HepG2 (cell line): ENCODE measurements around the gene DMGDH. TPM values are rescaled to one million over a fixed set of nuclear protein-coding genes. Genes with fewer than 3 reads are reported as not detected.

Experiments
- ADNP ChIP-seq: sonication (generic); formaldehyde crosslinking; IDR thresholded peaks from 2 replicates; pipeline ENCODE4 v1.4.0; 2020; ENCODE audit warnings: missing genetic modification reagents
- ARHGAP35 ChIP-seq: sonication (generic); formaldehyde crosslinking; IDR thresholded peaks from 2 replicates; pipeline ENCODE4 v1.9.0; 2022; ENCODE audit warnings: mild to moderate bottlenecking, inconsistent platforms, moderate library complexity, missing genetic modification reagents, borderline replicate concordance
- BCL6 ChIP-seq: IDR thresholded peaks from 2 replicates; pipeline ENCODE4 v1.6.1; 2016; ENCODE audit warnings: missing genetic modification reagents, missing compliant biosample characterization
- CBX1 ChIP-seq: IDR thresholded peaks from one replicate; pipeline ENCODE4 v1.6.1; 2016; ENCODE audit warnings: antibody characterized with exemption, low read depth
- GATA4 ChIP-seq: sonication (generic); IDR thresholded peaks from 2 replicates; pipeline ENCODE4 v1.6.1; 2016; ENCODE audit warnings: antibody characterized with exemption, low read depth, borderline replicate concordance
- HNRNPUL1 ChIP-seq: fragments of 200-400 bp; formaldehyde crosslinking; IDR thresholded peaks from 2 replicates; pipeline ENCODE4 v1.6.1; 2017; ENCODE audit warnings: low read depth, mild to moderate bottlenecking, low read length, moderate library complexity
- JARID2 ChIP-seq: sonication (generic); formaldehyde crosslinking; IDR thresholded peaks from 2 replicates; pipeline ENCODE4 v1.8.1; 2023; ENCODE audit warnings: missing genetic modification reagents, inconsistent platforms; ENCODE audit not compliant: insufficient replicate concordance
- KDM2A ChIP-seq: sonication (generic); formaldehyde crosslinking; IDR thresholded peaks from 2 replicates; pipeline ENCODE4 v1.4.0; 2020; ENCODE audit warnings: low read depth, missing genetic modification reagents, borderline replicate concordance
- KDM5A ChIP-seq: fragments of 200-600 bp; sonication (generic); IDR thresholded peaks from 2 replicates; pipeline ENCODE4 v1.7.0; 2018; ENCODE audit warnings: antibody characterized with exemption, mild to moderate bottlenecking, low read length, borderline replicate concordance
- MIXL1 ChIP-seq: IDR thresholded peaks from 2 replicates; pipeline ENCODE4 v1.6.1; 2016
- MLLT10 ChIP-seq: sonication (generic); formaldehyde crosslinking; IDR thresholded peaks from 2 replicates; pipeline ENCODE4 v1.4.0; 2020; ENCODE audit warnings: missing genetic modification reagents
- NCOA5 ChIP-seq: sonication (generic); formaldehyde crosslinking; IDR thresholded peaks from 2 replicates; pipeline ENCODE4 v1.4.0; 2020; ENCODE audit warnings: missing genetic modification reagents
- NFKBIZ ChIP-seq: IDR thresholded peaks from 2 replicates; pipeline ENCODE4 v1.6.1; 2018; ENCODE audit warnings: missing genetic modification reagents, missing compliant biosample characterization
- POGZ ChIP-seq: sonication (generic); formaldehyde crosslinking; IDR thresholded peaks from 2 replicates; pipeline ENCODE4 v1.4.0; 2020; ENCODE audit warnings: mild to moderate bottlenecking, missing genetic modification reagents
- PRMT3 ChIP-seq: sonication (generic); formaldehyde crosslinking; IDR thresholded peaks from 2 replicates; pipeline ENCODE4 v1.8.1; 2022; ENCODE audit warnings: low read depth, mild to moderate bottlenecking, moderate library complexity, missing genetic modification reagents, borderline replicate concordance
- TARDBP ChIP-seq: sonication (generic); formaldehyde crosslinking; IDR thresholded peaks from 2 replicates; pipeline ENCODE4 v1.8.0; 2022; ENCODE audit warnings: mild to moderate bottlenecking, missing genetic modification reagents
- TBX2 ChIP-seq: sonication (generic); formaldehyde crosslinking; IDR thresholded peaks from 2 replicates; pipeline ENCODE4 v1.5.0; 2020; ENCODE audit warnings: missing genetic modification reagents, mild to moderate bottlenecking, borderline replicate concordance
- TMF1 ChIP-seq: sonication (generic); formaldehyde crosslinking; IDR thresholded peaks from 2 replicates; pipeline ENCODE4 v1.8.1; 2022; ENCODE audit warnings: low read depth, missing genetic modification reagents
- TRIM22 ChIP-seq: fragments of 450-650 bp; IDR thresholded peaks from 2 replicates; pipeline ENCODE4 v1.6.1; 2017
- ZBTB21 ChIP-seq: sonication (generic); formaldehyde crosslinking; IDR thresholded peaks from 2 replicates; pipeline ENCODE4 v1.4.0; 2020; ENCODE audit warnings: missing genetic modification reagents
- ZBTB25 ChIP-seq: IDR thresholded peaks from 2 replicates; pipeline ENCODE4 v1.6.1; 2018; ENCODE audit warnings: missing genetic modification reagents
- ZNF160 ChIP-seq: sonication (generic); formaldehyde crosslinking; IDR thresholded peaks from 2 replicates; pipeline ENCODE4 v1.8.0; 2022; ENCODE audit warnings: mild to moderate bottlenecking, inconsistent platforms, missing genetic modification reagents
- ZNF335 ChIP-seq: sonication (generic); formaldehyde crosslinking; IDR thresholded peaks from 2 replicates; pipeline ENCODE4 v1.4.0; 2020; ENCODE audit warnings: missing genetic modification reagents
- ZNF572 ChIP-seq: sonication (generic); formaldehyde crosslinking; IDR thresholded peaks from 2 replicates; pipeline ENCODE4 v1.5.1; 2020; ENCODE audit warnings: mild to moderate bottlenecking, missing genetic modification reagents
- ZNF780A ChIP-seq: sonication (generic); formaldehyde crosslinking; IDR thresholded peaks from 2 replicates; pipeline ENCODE4 v1.8.0; 2022; ENCODE audit warnings: mild to moderate bottlenecking, missing genetic modification reagents, moderate library complexity
- ZNF839 ChIP-seq: sonication (generic); formaldehyde crosslinking; IDR thresholded peaks from 2 replicates; pipeline ENCODE4 v1.4.0; 2020; ENCODE audit warnings: missing genetic modification reagents, mild to moderate bottlenecking, borderline replicate concordance
- ZSCAN30 ChIP-seq: sonication (generic); formaldehyde crosslinking; IDR thresholded peaks from 2 replicates; pipeline ENCODE4 v1.5.0; 2020; ENCODE audit warnings: mild to moderate bottlenecking, missing genetic modification reagents
- polyA plus RNA-seq, 8 experiments: library from polyadenylated mRNA; depleted of rRNA in 3 of 8; stranded (reverse) in 7 of 8; unstranded in 1 of 8; fragments of >200 nt; fragmentation: Illumina TruSeq in 4 of 8; extraction: Trizol in 4 of 8; gene quantifications; 2 replicates each; pipeline versions ENCODE4 v1.2.1 to v1.2.3, GENCODE V29; 2011 to 2016; ENCODE audit warnings: low read depth in 4 of 8, missing spikeins in 1 of 8, mixed read lengths in 1 of 8; ENCODE audit not compliant: insufficient read depth in 1 of 8
- total RNA-seq, 5 experiments: library from RNA; depleted of rRNA; stranded (reverse); fragments of >200 nt; fragmentation: Illumina TruSeq; extraction: Trizol; gene quantifications; 2 replicates each; pipeline ENCODE4 v1.2.3, GENCODE V29; 2016; ENCODE audit warnings: low read depth in 1 of 5
- TF ChIP-seq, protein P1 (sequence below): sonication (generic); formaldehyde crosslinking; IDR thresholded peaks from 2 replicates; pipeline ENCODE4 v1.4.0; 2020; ENCODE audit warnings: mild to moderate bottlenecking, missing genetic modification reagents
- TF ChIP-seq, protein P2 (sequence below): sonication (generic); formaldehyde crosslinking; IDR thresholded peaks from 2 replicates; pipeline ENCODE4 v1.4.0; 2020; ENCODE audit warnings: missing genetic modification reagents

DMGDH gene
- total and polyA plus RNA-seq, 2 of the 13 experiments (the other 11 are each of a cell fraction or from before 2014, with no cell fraction given), result 3.6 to 7.9 TPM

- TF ChIP-seq ZNF160 (CRISPR knock-in tag) (peak; percentile 56; the same call in 1 of the 2 replicates), ZNF572 (no peak), GATA4 (peak; percentile 87), MLLT10 (CRISPR knock-in tag) (no peak), KDM2A (CRISPR knock-in tag) (peak; percentile 73), ZNF335 (CRISPR knock-in tag) (peak; percentile 78; the same call in 1 of the 2 replicates), MIXL1 (CRISPR knock-in tag) (peak; percentile 96), ARHGAP35 (CRISPR knock-in tag) (0 out of 2 replicates have a peak, but pooled peaks have one; percentile 25), TMF1 (CRISPR knock-in tag) (no peak), CBX1 (no peak), TBX2 (CRISPR knock-in tag) (peak; percentile 99), NCOA5 (CRISPR knock-in tag) (0 out of 2 replicates have a peak, but pooled peaks have one; percentile 88), TRIM22 (no peak), ADNP (CRISPR knock-in tag) (no peak), HNRNPUL1 (no peak), PRMT3 (CRISPR knock-in tag) (no peak), ZBTB25 (CRISPR knock-in tag) (peak; percentile 90), ZNF780A (CRISPR knock-in tag) (peak; percentile 92), ZBTB21 (CRISPR knock-in tag) (peak; percentile 65; the same call in 1 of the 2 replicates), ZNF839 (no peak), BCL6 (peak; percentile 95), POGZ (peak; percentile 88), ZSCAN30 (CRISPR knock-in tag) (no peak), TARDBP (CRISPR knock-in tag) (peak; percentile 95), JARID2 (CRISPR knock-in tag) (no peak), NFKBIZ (peak; percentile 83), KDM5A (no peak)
- TF ChIP-seq, protein P1, sequence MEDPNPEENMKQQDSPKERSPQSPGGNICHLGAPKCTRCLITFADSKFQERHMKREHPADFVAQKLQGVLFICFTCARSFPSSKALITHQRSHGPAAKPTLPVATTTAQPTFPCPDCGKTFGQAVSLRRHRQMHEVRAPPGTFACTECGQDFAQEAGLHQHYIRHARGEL, result no peak
- TF ChIP-seq, protein P2, sequence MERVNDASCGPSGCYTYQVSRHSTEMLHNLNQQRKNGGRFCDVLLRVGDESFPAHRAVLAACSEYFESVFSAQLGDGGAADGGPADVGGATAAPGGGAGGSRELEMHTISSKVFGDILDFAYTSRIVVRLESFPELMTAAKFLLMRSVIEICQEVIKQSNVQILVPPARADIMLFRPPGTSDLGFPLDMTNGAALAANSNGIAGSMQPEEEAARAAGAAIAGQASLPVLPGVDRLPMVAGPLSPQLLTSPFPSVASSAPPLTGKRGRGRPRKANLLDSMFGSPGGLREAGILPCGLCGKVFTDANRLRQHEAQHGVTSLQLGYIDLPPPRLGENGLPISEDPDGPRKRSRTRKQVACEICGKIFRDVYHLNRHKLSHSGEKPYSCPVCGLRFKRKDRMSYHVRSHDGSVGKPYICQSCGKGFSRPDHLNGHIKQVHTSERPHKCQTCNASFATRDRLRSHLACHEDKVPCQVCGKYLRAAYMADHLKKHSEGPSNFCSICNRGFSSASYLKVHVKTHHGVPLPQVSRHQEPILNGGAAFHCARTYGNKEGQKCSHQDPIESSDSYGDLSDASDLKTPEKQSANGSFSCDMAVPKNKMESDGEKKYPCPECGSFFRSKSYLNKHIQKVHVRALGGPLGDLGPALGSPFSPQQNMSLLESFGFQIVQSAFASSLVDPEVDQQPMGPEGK (CRISPR knock-in tag), result peak; percentile 94
Observed at GRCh38 chr5:78985725-78986223, 83.7 kb downstream of the DMGDH start (continued).
